Right kidney (tissue), 9 donors: ENCODE measurements around the gene GPR150.

Source experiments
- DNase-seq: peaks from one replicate; pipeline ENCODE4 v3.0.0-alpha.2; 2016
- long read RNA-seq, 8 donors: transcript quantifications; one replicate each; lab custom pipeline, GENCODE V29; 2026

The GPR150 gene
- long read RNA-seq, donor 1: 0 reads
- long read RNA-seq, donor 2: 0 reads
- long read RNA-seq, donor 3: 0 reads
- long read RNA-seq, donor 4: 0 reads
- long read RNA-seq, donor 5: 0 reads
- long read RNA-seq, donor 6: 0 reads
- long read RNA-seq, donor 7: 0 reads
- long read RNA-seq, donor 8: 0 reads

- peak; percentile 70 for DNase-seq
These were observed at the start of gene GPR150 for GRCh38 chr5:95620030-95620869. TSS of gene GPR150 (plus strand) at chr5:95620087. CDS start at chr5:95620276, 189 bp downstream.

GRCh38 chr5:95572016-95572415 lies 47.9 kb upstream of the GPR150 start:
- DNase-seq: no peak

GRCh38 chr5:95581576-95581975 lies 38.3 kb upstream of the GPR150 start:
- no peak for DNase-seq

- no peak for DNase-seq
These were observed 35.9 kb upstream of the GPR150 start for GRCh38 chr5:95583992-95584391.

- DNase-seq: no peak
These were observed 29.0 kb upstream of the GPR150 start for GRCh38 chr5:95590880-95591279.

GRCh38 chr5:95591490-95591901 lies 28.4 kb upstream of the GPR150 start:
- no peak for DNase-seq

GRCh38 chr5:95595289-95595931 lies 24.5 kb upstream of the GPR150 start:
- no peak for DNase-seq

- no peak for DNase-seq
These were observed 20.6 kb upstream of the GPR150 start for GRCh38 chr5:95599252-95599651.

GRCh38 chr5:95600557-95600956 lies 19.3 kb upstream of the GPR150 start:
- DNase-seq: no peak

GRCh38 chr5:95605786-95606185 lies 14.1 kb upstream of the GPR150 start:
- no peak for DNase-seq

GRCh38 chr5:95606419-95606818 lies 13.5 kb upstream of the GPR150 start:
- no peak for DNase-seq

- no peak for DNase-seq
These were observed 10.2 kb upstream of the GPR150 start for GRCh38 chr5:95609711-95610110.

- no peak for DNase-seq
These were observed 9.3 kb upstream of the GPR150 start for GRCh38 chr5:95610546-95610945.

- DNase-seq: no peak
These were observed 8.5 kb upstream of the GPR150 start for GRCh38 chr5:95611396-95611795.

GRCh38 chr5:95613514-95613913 lies 6.4 kb upstream of the GPR150 start:
- no peak for DNase-seq

GRCh38 chr5:95615164-95615467 lies 4.8 kb upstream of the GPR150 start:
- no peak for DNase-seq

GRCh38 chr5:95617057-95617456 lies 2.8 kb upstream of the GPR150 start:
- no peak for DNase-seq

- no peak for DNase-seq
These were observed 791 bp upstream of the GPR150 start for GRCh38 chr5:95619096-95619495.

- DNase-seq: no peak
These were observed 315 bp upstream of the GPR150 start for GRCh38 chr5:95619514-95620029.

GRCh38 chr5:95620870-95621838 lies 1.3 kb downstream of the GPR150 start:
- DNase-seq: peak; percentile 85

- DNase-seq: no peak
These were observed 2.1 kb downstream of the GPR150 start for GRCh38 chr5:95621839-95622629.
